Neural crest cell (in vitro differentiated cells): ENCODE results near the gene HECA. TPM values are rescaled to one million over a fixed set of nuclear protein-coding genes. Genes with fewer than 3 reads are reported as not detected.

Experiments
- DNase-seq: peaks from one replicate; pipeline ENCODE4 v3.0.0; 2021; ENCODE audit warnings: low read depth, mixed read lengths, low spot score
- H3K27ac Mint-ChIP-seq: one replicate; pipeline ENCODE4 v1.8.0; 2021; ENCODE audit warnings: mild to moderate bottlenecking, mixed read lengths; ENCODE audit not compliant: unreplicated experiment
- H3K27me3 Mint-ChIP-seq: 2 replicates; pipeline ENCODE4 v1.8.0; 2021; ENCODE audit warnings: low read depth, mild to moderate bottlenecking, mixed read lengths
- H3K36me3 Mint-ChIP-seq: 2 replicates; pipeline ENCODE4 v1.8.0; 2021; ENCODE audit warnings: low read depth, mild to moderate bottlenecking, mixed read lengths
- H3K4me1 Mint-ChIP-seq: 2 replicates; pipeline ENCODE4 v1.8.0; 2021; ENCODE audit warnings: mixed read lengths
- H3K4me3 Mint-ChIP-seq: one replicate; pipeline ENCODE4 v1.8.0; 2021; ENCODE audit warnings: mild to moderate bottlenecking, mixed read lengths
- H3K9me3 Mint-ChIP-seq: 2 replicates; pipeline ENCODE4 v1.8.0; 2021; ENCODE audit warnings: mixed read lengths
- total RNA-seq: library from RNA; stranded (reverse); gene quantifications from 2 replicates; pipeline ENCODE4 v1.2.1, GENCODE V29; 2021
- TF ChIP-seq, protein P1 (sequence below): fragments of 200-600 bp; sonication (generic); conservative IDR thresholded peaks from 2 replicates; pipeline ENCODE4 v1.5.0; 2021; ENCODE audit warnings: antibody characterized with exemption, mild to moderate bottlenecking

The HECA gene
- total RNA-seq, 1 donor from 2014 or later = 8.6 TPM

- Mint-ChIP-seq H3K27ac (no peak overlapping the region), H3K4me1 (no peaks in the 10 kb centered on the region), H3K27me3 (no peaks in the 10 kb centered on the region), H3K4me3 (no peak overlapping the region), H3K36me3 (no peaks in the 10 kb centered on the region), H3K9me3 (peaks cover 3% of the 10 kb centered on the region)
- TF ChIP-seq, protein P1, sequence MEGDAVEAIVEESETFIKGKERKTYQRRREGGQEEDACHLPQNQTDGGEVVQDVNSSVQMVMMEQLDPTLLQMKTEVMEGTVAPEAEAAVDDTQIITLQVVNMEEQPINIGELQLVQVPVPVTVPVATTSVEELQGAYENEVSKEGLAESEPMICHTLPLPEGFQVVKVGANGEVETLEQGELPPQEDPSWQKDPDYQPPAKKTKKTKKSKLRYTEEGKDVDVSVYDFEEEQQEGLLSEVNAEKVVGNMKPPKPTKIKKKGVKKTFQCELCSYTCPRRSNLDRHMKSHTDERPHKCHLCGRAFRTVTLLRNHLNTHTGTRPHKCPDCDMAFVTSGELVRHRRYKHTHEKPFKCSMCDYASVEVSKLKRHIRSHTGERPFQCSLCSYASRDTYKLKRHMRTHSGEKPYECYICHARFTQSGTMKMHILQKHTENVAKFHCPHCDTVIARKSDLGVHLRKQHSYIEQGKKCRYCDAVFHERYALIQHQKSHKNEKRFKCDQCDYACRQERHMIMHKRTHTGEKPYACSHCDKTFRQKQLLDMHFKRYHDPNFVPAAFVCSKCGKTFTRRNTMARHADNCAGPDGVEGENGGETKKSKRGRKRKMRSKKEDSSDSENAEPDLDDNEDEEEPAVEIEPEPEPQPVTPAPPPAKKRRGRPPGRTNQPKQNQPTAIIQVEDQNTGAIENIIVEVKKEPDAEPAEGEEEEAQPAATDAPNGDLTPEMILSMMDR = no peak
- no peak for DNase-seq
Observed at GRCh38 chr6:139189665-139190064, 54.8 kb downstream of the HECA start.

DNA sequence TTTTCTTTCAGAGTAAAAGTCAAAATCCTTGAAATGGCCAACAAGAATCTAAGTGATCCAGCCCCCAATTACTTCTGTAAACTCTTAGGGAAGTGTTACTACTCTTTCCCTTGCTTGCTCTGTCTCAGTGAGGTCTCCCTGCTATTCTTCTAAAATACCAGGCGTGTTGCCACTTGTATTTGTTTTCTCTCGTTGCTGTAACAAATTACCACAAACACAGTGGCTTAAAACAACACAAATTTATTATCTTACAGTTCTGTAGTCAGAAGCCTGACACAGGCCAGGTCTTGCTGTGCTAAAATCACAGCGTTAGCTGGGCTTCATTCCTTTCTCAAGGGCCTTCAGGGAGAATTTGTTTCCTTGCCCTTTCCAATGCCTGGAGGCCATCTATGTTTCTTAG is 59.9 kb downstream of the HECA start:
- Mint-ChIP-seq H3K27ac (no peak overlapping the region), H3K4me3 (no peak overlapping the region), H3K27me3 (no peaks in the 10 kb centered on the region), H3K9me3 (peaks cover 3% of the 10 kb centered on the region), H3K36me3 (no peaks in the 10 kb centered on the region), H3K4me1 (no peaks in the 10 kb centered on the region)
- DNase-seq = no peak
- TF ChIP-seq, protein P1 = no peak

DNA sequence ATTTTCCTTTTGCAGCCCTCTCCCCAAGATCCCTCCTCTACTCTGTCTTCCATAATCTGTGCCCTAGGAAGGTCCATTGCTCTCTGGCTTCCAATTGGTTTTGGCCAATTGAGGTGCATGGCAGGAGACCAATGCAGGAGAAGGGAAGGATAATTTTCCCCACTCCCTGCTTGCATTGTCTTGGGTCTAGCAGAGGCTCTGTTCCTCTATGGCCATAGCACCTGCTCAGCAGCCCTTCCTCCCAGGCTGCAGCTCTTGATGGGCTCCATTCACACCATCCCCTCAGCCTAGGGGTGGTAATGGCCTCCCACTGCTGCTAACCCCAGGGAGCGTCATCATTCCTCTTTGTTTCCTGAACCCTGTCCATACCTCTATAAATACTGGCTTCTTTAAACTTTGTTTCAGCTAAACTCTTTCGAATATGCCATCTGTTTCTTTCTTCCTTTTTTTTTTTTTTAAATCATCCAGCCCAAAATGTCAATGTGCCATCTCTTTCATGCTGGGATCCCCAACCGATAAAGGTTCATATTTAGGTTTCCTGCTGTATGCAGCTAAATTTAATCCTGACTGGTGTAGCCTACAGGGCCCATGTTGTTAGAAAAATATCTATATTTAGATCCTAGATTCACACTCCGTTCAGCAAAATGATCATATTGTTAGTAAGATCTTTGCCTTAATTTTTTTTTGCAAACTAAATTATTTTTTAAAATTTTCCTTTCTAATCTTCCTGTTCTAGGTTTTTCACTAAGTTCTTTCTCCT is 63.8 kb downstream of the HECA start:
- DNase-seq = no peak
- no peak overlapping the region for H3K4me3 Mint-ChIP-seq
- H3K9me3 Mint-ChIP-seq = no peaks in the 10 kb centered on the region
- no peaks in the 10 kb centered on the region for H3K27me3 Mint-ChIP-seq
- no peak overlapping the region for H3K27ac Mint-ChIP-seq
- TF ChIP-seq, protein P1 = no peak
- H3K4me1 Mint-ChIP-seq = no peaks in the 10 kb centered on the region
- H3K36me3 Mint-ChIP-seq = no peaks in the 10 kb centered on the region

GRCh38 chr6:139201378-139201777 is 66.5 kb downstream of the HECA start:
- TF ChIP-seq, protein P1 = no peak
- H3K27ac Mint-ChIP-seq = no peak overlapping the region
- no peak for DNase-seq
- no peaks in the 10 kb centered on the region for H3K4me1 Mint-ChIP-seq
- H3K4me3 Mint-ChIP-seq = no peak overlapping the region
- no peaks in the 10 kb centered on the region for H3K27me3 Mint-ChIP-seq
- H3K9me3 Mint-ChIP-seq = peaks cover 6% of the 10 kb centered on the region
- peaks cover 5% of the 10 kb centered on the region for H3K36me3 Mint-ChIP-seq

DNA sequence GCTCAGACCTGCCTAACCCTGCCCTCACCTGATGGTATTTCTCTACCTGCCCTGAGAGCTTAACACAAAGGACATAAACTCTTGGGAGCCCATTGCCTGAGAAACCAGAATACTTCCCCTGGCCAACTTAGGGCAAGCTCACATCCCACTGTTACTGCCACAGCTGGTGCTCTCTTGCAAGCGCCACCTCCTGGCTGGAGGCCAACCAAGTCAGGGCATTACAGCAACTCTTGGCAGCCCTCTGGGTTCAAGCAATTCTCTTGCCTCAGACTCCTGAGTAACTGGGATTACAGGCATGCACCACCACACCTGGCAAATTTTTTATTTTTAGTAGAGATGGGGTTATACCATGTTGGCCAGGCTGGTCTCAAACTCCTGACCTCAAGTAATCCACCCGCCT is 70.1 kb downstream of the HECA start:
- H3K27me3 Mint-ChIP-seq = no peaks in the 10 kb centered on the region
- peaks cover 20% of the 10 kb centered on the region for H3K9me3 Mint-ChIP-seq
- no peak overlapping the region for H3K27ac Mint-ChIP-seq
- no peaks in the 10 kb centered on the region for H3K4me1 Mint-ChIP-seq
- H3K36me3 Mint-ChIP-seq = peaks cover 21% of the 10 kb centered on the region
- no peak overlapping the region for H3K4me3 Mint-ChIP-seq
- DNase-seq = no peak
- TF ChIP-seq, protein P1 = no peak
